ENCODE results near the gene DRD2. TPM values are rescaled to one million over a fixed set of nuclear protein-coding genes. Genes with fewer than 3 reads are reported as not detected.

DRD2 gene
- total RNA-seq, 1 donor from 2014 or later: 7.5 TPM

DNA sequence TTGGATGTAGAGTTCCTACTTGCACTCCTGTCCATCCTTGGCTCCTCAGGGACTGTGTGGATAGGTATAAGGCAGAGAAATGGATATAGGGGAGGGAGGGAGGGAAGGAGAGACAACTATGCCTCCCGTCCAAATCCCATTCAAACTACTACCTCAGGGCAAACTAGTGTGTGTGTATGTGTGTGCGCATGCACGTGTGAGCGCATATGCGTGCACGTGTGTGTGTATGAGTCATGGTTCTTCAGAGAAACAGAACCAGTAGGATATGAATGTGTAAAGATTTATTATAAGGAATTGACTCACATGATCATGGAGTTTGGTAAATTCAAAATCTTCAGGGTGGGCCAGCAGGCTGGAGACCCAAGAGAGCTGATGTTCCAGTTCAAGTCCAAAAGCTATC lies 42.2 kb upstream of the DRD2 start:
- TF ChIP-seq, protein P1, sequence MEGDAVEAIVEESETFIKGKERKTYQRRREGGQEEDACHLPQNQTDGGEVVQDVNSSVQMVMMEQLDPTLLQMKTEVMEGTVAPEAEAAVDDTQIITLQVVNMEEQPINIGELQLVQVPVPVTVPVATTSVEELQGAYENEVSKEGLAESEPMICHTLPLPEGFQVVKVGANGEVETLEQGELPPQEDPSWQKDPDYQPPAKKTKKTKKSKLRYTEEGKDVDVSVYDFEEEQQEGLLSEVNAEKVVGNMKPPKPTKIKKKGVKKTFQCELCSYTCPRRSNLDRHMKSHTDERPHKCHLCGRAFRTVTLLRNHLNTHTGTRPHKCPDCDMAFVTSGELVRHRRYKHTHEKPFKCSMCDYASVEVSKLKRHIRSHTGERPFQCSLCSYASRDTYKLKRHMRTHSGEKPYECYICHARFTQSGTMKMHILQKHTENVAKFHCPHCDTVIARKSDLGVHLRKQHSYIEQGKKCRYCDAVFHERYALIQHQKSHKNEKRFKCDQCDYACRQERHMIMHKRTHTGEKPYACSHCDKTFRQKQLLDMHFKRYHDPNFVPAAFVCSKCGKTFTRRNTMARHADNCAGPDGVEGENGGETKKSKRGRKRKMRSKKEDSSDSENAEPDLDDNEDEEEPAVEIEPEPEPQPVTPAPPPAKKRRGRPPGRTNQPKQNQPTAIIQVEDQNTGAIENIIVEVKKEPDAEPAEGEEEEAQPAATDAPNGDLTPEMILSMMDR (IDR thresholded peaks at IDR 0.05; ENCODE audit: unreplicated experiment): no peak
- H3K27me3 Mint-ChIP-seq (ENCODE audit: low read depth): peaks cover 51% of the 10 kb centered on the region
- no peaks in the 10 kb centered on the region for H3K4me1 Mint-ChIP-seq
- H3K27ac Mint-ChIP-seq: no peak overlapping the region
- H3K36me3 Mint-ChIP-seq: no peaks in the 10 kb centered on the region
- no peak for DNase-seq (ENCODE audit: low spot score in 2 of 2, unreplicated experiment in 2 of 2)
- H3K4me3 Mint-ChIP-seq: no peak overlapping the region
- no peaks in the 10 kb centered on the region for H3K9me3 Mint-ChIP-seq

DNA sequence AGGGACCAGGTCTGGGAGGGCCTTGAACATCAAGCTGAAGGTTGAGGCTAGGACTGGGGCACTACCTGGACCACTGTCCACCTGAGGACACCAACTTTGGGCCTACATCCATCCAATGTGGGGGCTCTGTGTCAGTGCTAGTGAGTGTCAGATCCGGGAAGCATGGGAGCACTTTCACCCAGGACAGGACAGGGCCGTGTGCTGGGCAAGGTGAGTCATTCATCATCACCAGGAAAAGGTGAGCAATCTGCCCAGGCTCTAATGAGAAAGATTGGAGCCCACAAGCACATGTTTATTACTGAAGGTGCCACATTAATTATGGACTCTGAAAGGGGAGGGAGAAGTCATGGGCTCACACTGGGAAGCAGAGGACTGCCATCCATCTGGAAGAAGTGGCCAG lies 39.7 kb upstream of the DRD2 start:
- Mint-ChIP-seq H3K9me3 (no peaks in the 10 kb centered on the region), H3K36me3 (no peaks in the 10 kb centered on the region), H3K4me3 (no peak overlapping the region), H3K27ac (no peak overlapping the region), H3K4me1 (no peaks in the 10 kb centered on the region), H3K27me3 (ENCODE audit: low read depth) (peaks cover 51% of the 10 kb centered on the region)
- TF ChIP-seq, protein P1 (IDR thresholded peaks at IDR 0.05; ENCODE audit: unreplicated experiment): no peak
- no peak for DNase-seq (ENCODE audit: low spot score in 2 of 2, unreplicated experiment in 2 of 2)

DNA sequence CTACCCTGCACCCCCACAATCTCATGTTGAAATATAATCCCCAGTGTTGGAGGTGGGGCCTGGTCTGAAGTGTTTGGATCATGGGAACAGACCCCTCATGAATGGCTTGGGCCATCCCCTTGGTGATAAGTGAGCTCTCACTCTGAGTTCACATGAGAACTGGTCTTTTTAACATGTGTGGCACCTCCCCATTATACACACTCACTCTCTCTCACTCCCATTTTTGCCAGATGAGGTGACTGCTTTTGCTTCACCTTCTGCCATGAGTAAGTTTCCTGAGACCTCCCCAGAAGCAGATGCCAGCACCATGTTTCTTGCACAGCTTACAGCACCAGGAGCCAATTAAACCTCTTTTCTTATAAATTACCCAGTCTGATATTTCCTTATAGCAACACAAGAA lies 32.1 kb upstream of the DRD2 start:
- no peaks in the 10 kb centered on the region for H3K9me3 Mint-ChIP-seq
- H3K27ac Mint-ChIP-seq: no peak overlapping the region
- H3K36me3 Mint-ChIP-seq: no peaks in the 10 kb centered on the region
- DNase-seq (ENCODE audit: low spot score in 2 of 2, unreplicated experiment in 2 of 2): no peak
- H3K4me1 Mint-ChIP-seq: peaks cover 7% of the 10 kb centered on the region
- H3K27me3 Mint-ChIP-seq (ENCODE audit: low read depth): peaks cover 58% of the 10 kb centered on the region
- TF ChIP-seq, protein P1 (IDR thresholded peaks at IDR 0.05; ENCODE audit: unreplicated experiment): no peak
- no peak overlapping the region for H3K4me3 Mint-ChIP-seq

DNA sequence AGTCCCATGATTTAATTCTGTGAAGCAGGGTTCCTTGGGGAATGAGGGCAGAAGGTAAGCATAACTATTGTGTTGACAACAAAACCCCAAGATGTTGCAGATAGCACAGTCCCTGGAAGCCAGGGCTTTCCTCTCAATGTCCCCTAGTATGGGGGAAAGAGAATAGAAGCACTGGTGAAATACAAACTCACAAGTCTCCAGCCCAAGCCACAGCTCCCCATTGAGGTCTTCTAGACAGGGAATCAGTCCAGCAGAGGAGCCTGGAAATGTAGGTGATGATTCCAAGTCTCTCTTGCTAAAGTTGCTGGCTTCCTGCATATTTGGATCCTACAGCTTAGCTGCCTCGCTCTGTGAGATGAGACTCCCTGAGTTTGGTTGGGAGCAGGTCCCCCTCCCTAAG lies 31.7 kb upstream of the DRD2 start:
- TF ChIP-seq, protein P1 (IDR thresholded peaks at IDR 0.05; ENCODE audit: unreplicated experiment): no peak
- peaks cover 60% of the 10 kb centered on the region for H3K27me3 Mint-ChIP-seq (ENCODE audit: low read depth)
- no peak overlapping the region for H3K4me3 Mint-ChIP-seq
- no peak overlapping the region for H3K27ac Mint-ChIP-seq
- DNase-seq (ENCODE audit: low spot score in 2 of 2, unreplicated experiment in 2 of 2): no peak
- peaks cover 7% of the 10 kb centered on the region for H3K4me1 Mint-ChIP-seq
- H3K36me3 Mint-ChIP-seq: no peaks in the 10 kb centered on the region
- H3K9me3 Mint-ChIP-seq: no peaks in the 10 kb centered on the region

DNA sequence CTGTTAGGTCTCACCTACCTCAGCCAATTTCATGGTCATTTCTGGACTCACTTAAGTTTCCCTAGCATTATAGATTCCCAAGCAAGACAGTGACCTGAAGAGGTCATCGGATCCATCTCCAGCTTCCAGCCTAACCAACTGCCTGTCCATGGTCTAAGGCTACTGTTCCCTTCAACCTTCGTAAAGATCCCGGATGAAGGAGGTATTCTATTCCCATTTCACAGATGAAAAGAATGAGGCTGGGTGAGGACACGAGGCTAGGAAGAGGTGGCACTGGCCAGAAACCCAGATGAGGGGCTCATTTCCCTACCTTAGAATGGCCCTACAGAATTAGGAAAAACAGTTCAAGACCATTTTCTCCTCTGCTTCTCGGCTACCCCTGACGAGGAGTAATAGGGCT lies 31.3 kb upstream of the DRD2 start:
- H3K4me3 Mint-ChIP-seq: no peak overlapping the region

More for the DNA sequence above, 31.3 kb upstream of the DRD2 start:
- TF ChIP-seq, protein P1 (IDR thresholded peaks at IDR 0.05; ENCODE audit: unreplicated experiment): no peak
- H3K27me3 Mint-ChIP-seq (ENCODE audit: low read depth): peaks cover 60% of the 10 kb centered on the region
- no peaks in the 10 kb centered on the region for H3K9me3 Mint-ChIP-seq
- peaks cover 7% of the 10 kb centered on the region for H3K4me1 Mint-ChIP-seq
- no peak for DNase-seq (ENCODE audit: low spot score in 2 of 2, unreplicated experiment in 2 of 2)
- H3K27ac Mint-ChIP-seq: no peak overlapping the region
- no peaks in the 10 kb centered on the region for H3K36me3 Mint-ChIP-seq
